ENCODE data around the gene PCSK6.

DNA sequence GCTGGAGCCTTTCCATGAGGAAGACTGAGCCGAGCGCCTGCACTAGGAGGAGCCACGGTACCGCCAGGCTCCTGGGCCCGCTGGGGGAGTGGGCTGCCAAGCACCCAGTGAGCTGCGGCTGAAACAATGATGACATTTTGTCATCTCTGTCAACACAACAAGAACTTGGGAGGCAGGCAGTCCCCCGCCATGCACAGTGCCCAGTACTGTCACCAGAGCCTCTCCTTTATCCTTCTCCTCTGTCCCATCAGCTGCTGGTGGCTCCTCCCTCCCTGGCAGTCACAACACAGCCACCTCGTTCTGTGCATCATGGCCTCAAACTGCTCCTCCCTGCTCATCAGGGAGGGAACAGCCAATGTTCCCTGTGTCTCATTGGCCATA lies 34.0 kb upstream of the PCSK6 start:
- TF ChIP-seq EP300 (IDR thresholded peaks at IDR 0.05; ENCODE audit: borderline replicate concordance) (no peak), ZBTB7A (IDR thresholded peaks at IDR 0.05; ENCODE audit: low read depth) (no peak), RAD21 (IDR thresholded peaks at IDR 0.05; ENCODE audit: low read depth) (no peak), TAF1 (IDR thresholded peaks at IDR 0.05; ENCODE audit: low read depth) (no peak), EGR1 (IDR thresholded peaks at IDR 0.05) (no peak), NFIC (IDR thresholded peaks at IDR 0.05) (no peak)

Data from Ishikawa (cell line).